Lung (tissue), 16 donors: ENCODE data around the gene ZBTB32. TPM values are rescaled to one million over a fixed set of nuclear protein-coding genes. Genes with fewer than 3 reads are reported as not detected.
"Not testable (repeated sequence)": the region's sequence is repeated elsewhere in the genome, so short reads cannot be mapped to it uniquely, and the experiment has no call there.

ENCODE experiments used
- ATAC-seq: fragments of 200-7000 bp; cut with Tn5 transposase; one replicate; pipeline ENCODE4 v1.9.1; 2020; ENCODE audit warnings: moderate number of reproducible peaks; ENCODE audit not compliant: insufficient read depth, low FRiP score
- DNase-seq, 3 donors: peaks; one replicate each; pipeline ENCODE4 v3.0.0-alpha.2; 2013 to 2017
- H3K27ac ChIP-seq, 2 donors: one replicate each; pipeline ENCODE4 v1.5.1; 2013; ENCODE audit warnings: mild to moderate bottlenecking in 2 of 2, moderate library complexity in 2 of 2, control low read depth in 1 of 2, inconsistent platforms in 1 of 2, low read depth in 1 of 2, low read length in 1 of 2
- H3K27me3 ChIP-seq, 3 donors: one replicate each; pipeline ENCODE4 v1.5.1; 2013; ENCODE audit warnings: low read length in 2 of 3; ENCODE audit not compliant: control insufficient read depth in 3 of 3, insufficient read depth in 3 of 3
- H3K36me3 ChIP-seq, 4 donors: one replicate each; pipeline ENCODE4 v1.5.1; 2013; ENCODE audit warnings: low read length in 4 of 4, mild to moderate bottlenecking in 1 of 4, moderate library complexity in 1 of 4; ENCODE audit not compliant: control insufficient read depth in 4 of 4, insufficient read depth in 4 of 4
- H3K4me1 ChIP-seq, 5 donors: one replicate each; pipeline ENCODE4 v1.5.1; 2013; ENCODE audit warnings: low read length in 5 of 5, mild to moderate bottlenecking in 2 of 5, moderate library complexity in 1 of 5; ENCODE audit not compliant: control insufficient read depth in 5 of 5, insufficient read depth in 5 of 5
- H3K4me3 ChIP-seq: one replicate; pipeline ENCODE4 v1.5.1; 2013; ENCODE audit warnings: mild to moderate bottlenecking, control low read depth, moderate library complexity
- H3K9ac ChIP-seq, 2 donors: one replicate each; pipeline ENCODE4 v1.5.1; 2013; ENCODE audit warnings: low read length in 2 of 2, control low read depth in 1 of 2; ENCODE audit not compliant: insufficient read depth in 1 of 2
- H3K9me3 ChIP-seq, 4 donors: one replicate each; pipeline ENCODE4 v1.5.1; 2013; ENCODE audit warnings: low read length in 3 of 4, mild to moderate bottlenecking in 1 of 4, moderate library complexity in 1 of 4; ENCODE audit not compliant: control insufficient read depth in 4 of 4, insufficient read depth in 3 of 4
- CTCF ChIP-seq: IDR thresholded peaks from 2 replicates; pipeline ENCODE4 v1.5.1; 2012; ENCODE audit warnings: mild to moderate bottlenecking; ENCODE audit errors: control extremely low read depth, extremely low read depth
- WGBS, 2 donors: extraction: QIAGEN DNeasy Blood & Tissue Kit; methylation state at CpG; one replicate each; pipeline ENCODE4 v1.1.7; 2013; 5-methylcytosine and 5-hydroxymethylcytosine counted together
- long read RNA-seq, 5 donors: transcript quantifications; one replicate each; lab custom pipeline, GENCODE V29; 2026
- polyA plus RNA-seq, 2 donors: library from polyadenylated mRNA; stranded (reverse); fragments of 200-250 nt; gene quantifications; one replicate each; pipeline ENCODE4 v1.2.1, GENCODE V29; 2013
- total RNA-seq, 2 donors: library from RNA; depleted of rRNA in 1 of 2; stranded (reverse); fragments of >200 nt in 1 of 2; gene quantifications; one replicate each; pipeline ENCODE4 v1.2.1, GENCODE V29; 2014 to 2021
- donor health status: control.
- donor health status: control.
- donor health status: Bipolar disorder and iron deficiency.
- donor health status: healthy.
- donor health status: DM: yes; HTN: yes; CAD: no.

The ZBTB32 gene
- total RNA-seq (under 1 TPM; 0.28 to 0.63 TPM), polyA plus RNA-seq (under 1 TPM; 0.22 to 0.50 TPM)
- long read RNA-seq, donor 1: 0 reads
- long read RNA-seq, donor 2: 0 reads
- long read RNA-seq, donor 3: 0 reads
- long read RNA-seq, donor 4: 0 reads
- long read RNA-seq, donor 5: 0 reads

GRCh38 chr19:35704218-35704617 is at the start of gene ZBTB32:
Gene ZBTB32 (plus strand): TSS chr19:35704558. CDS start chr19:35714627, 10,069 bp downstream.
- no peak for ATAC-seq
- H3K27me3 ChIP-seq: no peaks in the 10 kb centered on the region
- TF ChIP-seq CTCF: no peak
- no peak within 1 kb of the TSS for H3K27ac ChIP-seq
- H3K9me3 ChIP-seq: no peaks in the 10 kb centered on the region
- H3K36me3 ChIP-seq: no peaks in the 10 kb centered on the region
- H3K9ac ChIP-seq: no peak within 1 kb of the TSS
- H3K4me1 ChIP-seq: peaks cover 0 to 4% (median 0%) of the 10 kb centered on the region in 5 donors
- DNase-seq: peak; percentile 56 to 58 (median 56)
- no peak within 1 kb of the TSS for H3K4me3 ChIP-seq
- 31 to 39% methylated on average over 24 of the region's 24 CpGs for WGBS, 2 donors

GRCh38 chr19:35654828-35655227 is 49.5 kb upstream of the ZBTB32 start:
- 96 to 97% methylated on average over 6 of the region's 6 CpGs for WGBS, 2 donors
- H3K27me3 ChIP-seq, H3K9me3 ChIP-seq, H3K4me3 ChIP-seq, H3K4me1 ChIP-seq, H3K27ac ChIP-seq, DNase-seq, H3K9ac ChIP-seq, ATAC-seq: not testable (repeated sequence)
- H3K36me3 ChIP-seq: peaks cover 18 to 44% (median 26%) of the 10 kb centered on the region in 4 donors

- no peak overlapping the region for H3K27ac ChIP-seq
- no peak for DNase-seq
- WGBS, 2 donors: 98 to 99% methylated on average over 4 of the region's 4 CpGs
- peaks cover 18 to 46% (median 28%) of the 10 kb centered on the region in 4 donors for H3K36me3 ChIP-seq
- no peaks in the 10 kb centered on the region for H3K9me3 ChIP-seq
- TF ChIP-seq CTCF: no peak
- no peaks in the 10 kb centered on the region for H3K4me1 ChIP-seq
- H3K9ac ChIP-seq: no peak overlapping the region
- ATAC-seq: no peak
- H3K4me3 ChIP-seq: no peak overlapping the region
- no peaks in the 10 kb centered on the region for H3K27me3 ChIP-seq
Measured at GRCh38 chr19:35655600-35655999, 48.8 kb upstream of the ZBTB32 start.

- Histone ChIP-seq H3K9ac (no peak overlapping the region), H3K27me3 (no peaks in the 10 kb centered on the region), H3K4me1 (no peaks in the 10 kb centered on the region), H3K9me3 (no peaks in the 10 kb centered on the region), H3K27ac (no peak overlapping the region), H3K4me3 (no peak overlapping the region), H3K36me3 (peaks cover 19 to 41% (median 27%) of the 10 kb centered on the region in 4 donors)
- 97% methylated on average over 6 of the region's 6 CpGs for WGBS, 2 donors
- no peak for TF ChIP-seq CTCF
- no peak for ATAC-seq
- no peak for DNase-seq
Measured at GRCh38 chr19:35656700-35657099, 47.7 kb upstream of the ZBTB32 start.
